HEK293 (cell line): ENCODE results near the gene BRIX1.

Experiments used
- BCL11A ChIP-seq: fragments of 450-650 bp; formaldehyde crosslinking; IDR thresholded peaks from 2 replicates; pipeline ENCODE4 v1.5.1; 2016; ENCODE audit warnings: low read depth, missing biosample characterization, missing genetic modification characterization
- GLIS2 ChIP-seq: fragments of 450-650 bp; formaldehyde crosslinking; IDR thresholded peaks from 2 replicates; pipeline ENCODE4 v1.5.1; 2016; ENCODE audit warnings: missing biosample characterization, missing genetic modification characterization
- KLF16 ChIP-seq: fragments of 450-650 bp; formaldehyde crosslinking; IDR thresholded peaks from 2 replicates; pipeline ENCODE4 v1.5.1; 2017; ENCODE audit warnings: missing biosample characterization, missing genetic modification characterization
- SP2 ChIP-seq: fragments of 450-650 bp; formaldehyde crosslinking; IDR thresholded peaks from 2 replicates; pipeline ENCODE4 v1.5.1; 2016; ENCODE audit warnings: missing biosample characterization, missing genetic modification characterization
- SP7 ChIP-seq: fragments of 450-650 bp; formaldehyde crosslinking; IDR thresholded peaks from 2 replicates; pipeline ENCODE4 v1.5.1; 2016; ENCODE audit warnings: missing biosample characterization, missing genetic modification characterization
- YY1 ChIP-seq: fragments of 450-650 bp; formaldehyde crosslinking; IDR thresholded peaks from 2 replicates; pipeline ENCODE4 v1.5.1; 2018; ENCODE audit warnings: missing biosample characterization, missing genetic modification characterization
- ZBTB48 ChIP-seq: fragments of 450-650 bp; formaldehyde crosslinking; IDR thresholded peaks from 2 replicates; pipeline ENCODE4 v1.5.1; 2016; ENCODE audit warnings: missing biosample characterization, missing genetic modification characterization
- ZEB2 ChIP-seq: fragments of 450-650 bp; formaldehyde crosslinking; IDR thresholded peaks from 2 replicates; pipeline ENCODE4 v1.5.1; 2016; ENCODE audit warnings: missing biosample characterization, missing genetic modification characterization
- ZFP37 ChIP-seq: fragments of 450-650 bp; formaldehyde crosslinking; IDR thresholded peaks from 2 replicates; pipeline ENCODE4 v1.5.1; 2016; ENCODE audit warnings: missing biosample characterization, missing genetic modification characterization
- ZNF24 ChIP-seq: fragments of 450-650 bp; formaldehyde crosslinking; IDR thresholded peaks from 2 replicates; pipeline ENCODE4 v1.5.1; 2016; ENCODE audit warnings: missing biosample characterization, missing genetic modification characterization
- ZNF335 ChIP-seq: fragments of 450-650 bp; formaldehyde crosslinking; conservative IDR thresholded peaks from 2 replicates; pipeline ENCODE4 v1.5.1; 2016; ENCODE audit warnings: missing biosample characterization, missing genetic modification characterization
- ZNF354C ChIP-seq: fragments of 450-650 bp; formaldehyde crosslinking; IDR thresholded peaks from 2 replicates; pipeline ENCODE4 v1.5.1; 2016; ENCODE audit warnings: missing biosample characterization, missing genetic modification characterization, low read depth, borderline replicate concordance
- ZNF626 ChIP-seq: fragments of 450-650 bp; sonication (Bioruptor Pico); formaldehyde crosslinking; IDR thresholded peaks from 2 replicates; pipeline ENCODE4 v1.5.1; 2018; ENCODE audit warnings: missing biosample characterization, missing genetic modification characterization, inconsistent platforms
- ZNF660 ChIP-seq: fragments of 450-650 bp; IDR thresholded peaks from 2 replicates; pipeline ENCODE4 v1.5.1; 2018; ENCODE audit warnings: missing biosample characterization, mild to moderate bottlenecking, missing genetic modification characterization
- ZNF76 ChIP-seq: fragments of 450-650 bp; formaldehyde crosslinking; IDR thresholded peaks from 2 replicates; pipeline ENCODE4; 2016; ENCODE audit warnings: low read depth, missing biosample characterization, missing genetic modification characterization, borderline replicate concordance
- TF ChIP-seq, protein P1 (sequence below): fragments of 450-650 bp; formaldehyde crosslinking; IDR thresholded peaks from 2 replicates; pipeline ENCODE4 v1.5.1; 2016; ENCODE audit warnings: missing biosample characterization, missing genetic modification characterization
- TF ChIP-seq, protein P2 (sequence below): fragments of 450-650 bp; formaldehyde crosslinking; IDR thresholded peaks from 2 replicates; pipeline ENCODE4 v1.5.1; 2016; ENCODE audit warnings: missing biosample characterization, missing genetic modification characterization, borderline replicate concordance
- TF ChIP-seq, protein P3 (sequence below): fragments of 450-650 bp; formaldehyde crosslinking; IDR thresholded peaks from 2 replicates; pipeline ENCODE4 v1.5.1; 2016; ENCODE audit warnings: missing biosample characterization, missing genetic modification characterization
- TF ChIP-seq, protein P4 (sequence below): fragments of 450-650 bp; formaldehyde crosslinking; IDR thresholded peaks from 2 replicates; pipeline ENCODE4 v1.5.1; 2016; ENCODE audit warnings: missing biosample characterization, missing genetic modification characterization
- TF ChIP-seq, protein P5 (sequence below): fragments of 450-650 bp; formaldehyde crosslinking; IDR thresholded peaks from 2 replicates; pipeline ENCODE4 v1.5.1; 2016; ENCODE audit warnings: missing biosample characterization, missing genetic modification characterization
- TF ChIP-seq, protein P6 (sequence below): fragments of 450-650 bp; formaldehyde crosslinking; optimal IDR thresholded peaks from 2 replicates; pipeline ENCODE3; 2016; ENCODE audit warnings: missing biosample characterization, mild to moderate bottlenecking, missing genetic modification characterization

The BRIX1 gene

DNA sequence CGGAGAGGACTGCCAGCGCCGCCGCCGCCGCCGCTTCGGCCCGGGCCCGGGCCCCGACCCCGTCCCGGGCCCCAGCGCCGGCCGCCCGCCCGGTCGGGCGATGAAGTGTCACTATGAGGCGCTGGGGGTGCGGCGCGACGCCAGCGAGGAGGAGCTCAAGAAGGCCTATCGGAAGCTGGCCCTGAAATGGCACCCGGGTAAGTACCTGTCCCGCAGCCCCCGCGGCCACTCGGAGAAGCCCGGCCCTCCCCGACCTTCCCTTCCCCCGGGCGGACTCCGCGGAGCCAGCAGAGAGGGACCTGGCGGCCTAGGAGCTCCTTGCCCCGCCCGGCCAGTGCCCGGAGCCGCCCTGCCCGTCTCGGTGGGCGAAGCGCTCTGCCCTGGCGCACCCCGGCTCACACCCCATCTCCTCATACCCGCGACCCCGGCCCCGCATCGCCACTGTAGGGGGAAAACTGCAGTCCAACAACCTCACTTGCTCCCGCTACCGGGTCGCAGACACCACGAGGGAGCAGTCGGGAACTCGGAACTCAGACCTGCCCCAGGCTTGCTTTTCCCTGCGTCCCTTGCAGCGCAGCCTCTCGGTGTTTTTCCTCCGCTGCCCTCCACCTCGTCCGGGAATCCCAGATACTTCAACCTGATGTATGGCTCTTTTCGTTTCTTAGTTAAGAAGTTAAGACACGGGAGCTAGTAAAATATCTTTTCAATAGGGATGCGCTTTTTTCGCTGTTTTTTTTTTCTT, 14.4 kb downstream of the BRIX1 start (continued):
- TF ChIP-seq, protein P1, sequence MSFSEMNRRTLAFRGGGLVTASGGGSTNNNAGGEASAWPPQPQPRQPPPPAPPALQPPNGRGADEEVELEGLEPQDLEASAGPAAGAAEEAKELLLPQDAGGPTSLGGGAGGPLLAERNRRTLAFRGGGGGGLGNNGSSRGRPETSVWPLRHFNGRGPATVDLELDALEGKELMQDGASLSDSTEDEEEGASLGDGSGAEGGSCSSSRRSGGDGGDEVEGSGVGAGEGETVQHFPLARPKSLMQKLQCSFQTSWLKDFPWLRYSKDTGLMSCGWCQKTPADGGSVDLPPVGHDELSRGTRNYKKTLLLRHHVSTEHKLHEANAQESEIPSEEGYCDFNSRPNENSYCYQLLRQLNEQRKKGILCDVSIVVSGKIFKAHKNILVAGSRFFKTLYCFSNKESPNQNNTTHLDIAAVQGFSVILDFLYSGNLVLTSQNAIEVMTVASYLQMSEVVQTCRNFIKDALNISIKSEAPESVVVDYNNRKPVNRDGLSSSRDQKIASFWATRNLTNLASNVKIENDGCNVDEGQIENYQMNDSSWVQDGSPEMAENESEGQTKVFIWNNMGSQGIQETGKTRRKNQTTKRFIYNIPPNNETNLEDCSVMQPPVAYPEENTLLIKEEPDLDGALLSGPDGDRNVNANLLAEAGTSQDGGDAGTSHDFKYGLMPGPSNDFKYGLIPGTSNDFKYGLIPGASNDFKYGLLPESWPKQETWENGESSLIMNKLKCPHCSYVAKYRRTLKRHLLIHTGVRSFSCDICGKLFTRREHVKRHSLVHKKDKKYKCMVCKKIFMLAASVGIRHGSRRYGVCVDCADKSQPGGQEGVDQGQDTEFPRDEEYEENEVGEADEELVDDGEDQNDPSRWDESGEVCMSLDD (tag by site-specific recombination), result peak; percentile 33; the same call in 1 of the 2 replicates
- TF ChIP-seq ZNF626 (tag by site-specific recombination) (no peak), ZNF24 (tag by site-specific recombination) (0 out of 2 replicates have a peak, but pooled peaks have one; percentile 26), ZNF76 (tag by site-specific recombination) (peak; percentile 93), ZNF335 (tag by site-specific recombination) (peak; percentile 78), BCL11A (peak; percentile 50), ZNF660 (tag by site-specific recombination) (no peak), ZFP37 (tag by site-specific recombination) (peak; percentile 93), SP2 (tag by site-specific recombination) (peak; percentile 68), KLF16 (0 out of 2 replicates have a peak, but pooled peaks have one; percentile 58), SP7 (tag by site-specific recombination) (peak; percentile 55), ZEB2 (peak; percentile 87; the same call in 1 of the 2 replicates), YY1 (tag by site-specific recombination) (0 out of 2 replicates have a peak, but pooled peaks have one; percentile 28), ZNF354C (no peak), ZBTB48 (tag by site-specific recombination) (peak; percentile 90), GLIS2 (peak; percentile 20; the same call in 1 of the 2 replicates)
- TF ChIP-seq, protein P2, sequence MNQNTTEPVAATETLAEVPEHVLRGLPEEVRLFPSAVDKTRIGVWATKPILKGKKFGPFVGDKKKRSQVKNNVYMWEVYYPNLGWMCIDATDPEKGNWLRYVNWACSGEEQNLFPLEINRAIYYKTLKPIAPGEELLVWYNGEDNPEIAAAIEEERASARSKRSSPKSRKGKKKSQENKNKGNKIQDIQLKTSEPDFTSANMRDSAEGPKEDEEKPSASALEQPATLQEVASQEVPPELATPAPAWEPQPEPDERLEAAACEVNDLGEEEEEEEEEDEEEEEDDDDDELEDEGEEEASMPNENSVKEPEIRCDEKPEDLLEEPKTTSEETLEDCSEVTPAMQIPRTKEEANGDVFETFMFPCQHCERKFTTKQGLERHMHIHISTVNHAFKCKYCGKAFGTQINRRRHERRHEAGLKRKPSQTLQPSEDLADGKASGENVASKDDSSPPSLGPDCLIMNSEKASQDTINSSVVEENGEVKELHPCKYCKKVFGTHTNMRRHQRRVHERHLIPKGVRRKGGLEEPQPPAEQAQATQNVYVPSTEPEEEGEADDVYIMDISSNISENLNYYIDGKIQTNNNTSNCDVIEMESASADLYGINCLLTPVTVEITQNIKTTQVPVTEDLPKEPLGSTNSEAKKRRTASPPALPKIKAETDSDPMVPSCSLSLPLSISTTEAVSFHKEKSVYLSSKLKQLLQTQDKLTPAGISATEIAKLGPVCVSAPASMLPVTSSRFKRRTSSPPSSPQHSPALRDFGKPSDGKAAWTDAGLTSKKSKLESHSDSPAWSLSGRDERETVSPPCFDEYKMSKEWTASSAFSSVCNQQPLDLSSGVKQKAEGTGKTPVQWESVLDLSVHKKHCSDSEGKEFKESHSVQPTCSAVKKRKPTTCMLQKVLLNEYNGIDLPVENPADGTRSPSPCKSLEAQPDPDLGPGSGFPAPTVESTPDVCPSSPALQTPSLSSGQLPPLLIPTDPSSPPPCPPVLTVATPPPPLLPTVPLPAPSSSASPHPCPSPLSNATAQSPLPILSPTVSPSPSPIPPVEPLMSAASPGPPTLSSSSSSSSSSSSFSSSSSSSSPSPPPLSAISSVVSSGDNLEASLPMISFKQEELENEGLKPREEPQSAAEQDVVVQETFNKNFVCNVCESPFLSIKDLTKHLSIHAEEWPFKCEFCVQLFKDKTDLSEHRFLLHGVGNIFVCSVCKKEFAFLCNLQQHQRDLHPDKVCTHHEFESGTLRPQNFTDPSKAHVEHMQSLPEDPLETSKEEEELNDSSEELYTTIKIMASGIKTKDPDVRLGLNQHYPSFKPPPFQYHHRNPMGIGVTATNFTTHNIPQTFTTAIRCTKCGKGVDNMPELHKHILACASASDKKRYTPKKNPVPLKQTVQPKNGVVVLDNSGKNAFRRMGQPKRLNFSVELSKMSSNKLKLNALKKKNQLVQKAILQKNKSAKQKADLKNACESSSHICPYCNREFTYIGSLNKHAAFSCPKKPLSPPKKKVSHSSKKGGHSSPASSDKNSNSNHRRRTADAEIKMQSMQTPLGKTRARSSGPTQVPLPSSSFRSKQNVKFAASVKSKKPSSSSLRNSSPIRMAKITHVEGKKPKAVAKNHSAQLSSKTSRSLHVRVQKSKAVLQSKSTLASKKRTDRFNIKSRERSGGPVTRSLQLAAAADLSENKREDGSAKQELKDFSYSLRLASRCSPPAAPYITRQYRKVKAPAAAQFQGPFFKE (tag by site-specific recombination), result 0 out of 2 replicates have a peak, but pooled peaks have one; percentile 79
- TF ChIP-seq, protein P3, sequence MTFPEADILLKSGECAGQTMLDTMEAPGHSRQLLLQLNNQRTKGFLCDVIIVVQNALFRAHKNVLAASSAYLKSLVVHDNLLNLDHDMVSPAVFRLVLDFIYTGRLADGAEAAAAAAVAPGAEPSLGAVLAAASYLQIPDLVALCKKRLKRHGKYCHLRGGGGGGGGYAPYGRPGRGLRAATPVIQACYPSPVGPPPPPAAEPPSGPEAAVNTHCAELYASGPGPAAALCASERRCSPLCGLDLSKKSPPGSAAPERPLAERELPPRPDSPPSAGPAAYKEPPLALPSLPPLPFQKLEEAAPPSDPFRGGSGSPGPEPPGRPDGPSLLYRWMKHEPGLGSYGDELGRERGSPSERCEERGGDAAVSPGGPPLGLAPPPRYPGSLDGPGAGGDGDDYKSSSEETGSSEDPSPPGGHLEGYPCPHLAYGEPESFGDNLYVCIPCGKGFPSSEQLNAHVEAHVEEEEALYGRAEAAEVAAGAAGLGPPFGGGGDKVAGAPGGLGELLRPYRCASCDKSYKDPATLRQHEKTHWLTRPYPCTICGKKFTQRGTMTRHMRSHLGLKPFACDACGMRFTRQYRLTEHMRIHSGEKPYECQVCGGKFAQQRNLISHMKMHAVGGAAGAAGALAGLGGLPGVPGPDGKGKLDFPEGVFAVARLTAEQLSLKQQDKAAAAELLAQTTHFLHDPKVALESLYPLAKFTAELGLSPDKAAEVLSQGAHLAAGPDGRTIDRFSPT (tag by site-specific recombination), result peak; percentile 96
- TF ChIP-seq, protein P4, sequence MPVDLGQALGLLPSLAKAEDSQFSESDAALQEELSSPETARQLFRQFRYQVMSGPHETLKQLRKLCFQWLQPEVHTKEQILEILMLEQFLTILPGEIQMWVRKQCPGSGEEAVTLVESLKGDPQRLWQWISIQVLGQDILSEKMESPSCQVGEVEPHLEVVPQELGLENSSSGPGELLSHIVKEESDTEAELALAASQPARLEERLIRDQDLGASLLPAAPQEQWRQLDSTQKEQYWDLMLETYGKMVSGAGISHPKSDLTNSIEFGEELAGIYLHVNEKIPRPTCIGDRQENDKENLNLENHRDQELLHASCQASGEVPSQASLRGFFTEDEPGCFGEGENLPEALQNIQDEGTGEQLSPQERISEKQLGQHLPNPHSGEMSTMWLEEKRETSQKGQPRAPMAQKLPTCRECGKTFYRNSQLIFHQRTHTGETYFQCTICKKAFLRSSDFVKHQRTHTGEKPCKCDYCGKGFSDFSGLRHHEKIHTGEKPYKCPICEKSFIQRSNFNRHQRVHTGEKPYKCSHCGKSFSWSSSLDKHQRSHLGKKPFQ (tag by site-specific recombination), result no peak
- TF ChIP-seq, protein P5, sequence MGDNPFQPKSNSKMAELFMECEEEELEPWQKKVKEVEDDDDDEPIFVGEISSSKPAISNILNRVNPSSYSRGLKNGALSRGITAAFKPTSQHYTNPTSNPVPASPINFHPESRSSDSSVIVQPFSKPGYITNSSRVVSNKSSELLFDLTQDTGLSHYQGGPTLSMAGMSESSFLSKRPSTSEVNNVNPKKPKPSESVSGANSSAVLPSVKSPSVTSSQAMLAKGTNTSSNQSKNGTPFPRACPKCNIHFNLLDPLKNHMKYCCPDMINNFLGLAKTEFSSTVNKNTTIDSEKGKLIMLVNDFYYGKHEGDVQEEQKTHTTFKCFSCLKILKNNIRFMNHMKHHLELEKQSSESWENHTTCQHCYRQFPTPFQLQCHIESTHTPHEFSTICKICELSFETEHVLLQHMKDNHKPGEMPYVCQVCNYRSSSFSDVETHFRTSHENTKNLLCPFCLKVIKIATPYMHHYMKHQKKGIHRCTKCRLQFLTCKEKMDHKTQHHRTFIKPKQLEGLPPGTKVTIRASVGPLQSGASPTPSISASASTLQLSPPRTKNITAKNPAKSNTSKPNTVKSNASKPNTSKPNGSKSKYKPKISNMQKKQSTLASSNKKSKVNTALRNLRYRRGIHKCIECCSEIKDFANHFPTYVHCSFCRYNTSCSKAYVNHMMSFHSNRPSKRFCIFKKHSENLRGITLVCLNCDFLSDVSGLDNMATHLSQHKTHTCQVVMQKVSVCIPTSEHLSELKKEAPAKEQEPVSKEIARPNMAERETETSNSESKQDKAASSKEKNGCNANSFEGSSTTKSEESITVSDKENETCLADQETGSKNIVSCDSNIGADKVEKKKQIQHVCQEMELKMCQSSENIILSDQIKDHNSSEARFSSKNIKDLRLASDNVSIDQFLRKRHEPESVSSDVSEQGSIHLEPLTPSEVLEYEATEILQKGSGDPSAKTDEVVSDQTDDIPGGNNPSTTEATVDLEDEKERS (tag by site-specific recombination), result no peak
- TF ChIP-seq, protein P6, sequence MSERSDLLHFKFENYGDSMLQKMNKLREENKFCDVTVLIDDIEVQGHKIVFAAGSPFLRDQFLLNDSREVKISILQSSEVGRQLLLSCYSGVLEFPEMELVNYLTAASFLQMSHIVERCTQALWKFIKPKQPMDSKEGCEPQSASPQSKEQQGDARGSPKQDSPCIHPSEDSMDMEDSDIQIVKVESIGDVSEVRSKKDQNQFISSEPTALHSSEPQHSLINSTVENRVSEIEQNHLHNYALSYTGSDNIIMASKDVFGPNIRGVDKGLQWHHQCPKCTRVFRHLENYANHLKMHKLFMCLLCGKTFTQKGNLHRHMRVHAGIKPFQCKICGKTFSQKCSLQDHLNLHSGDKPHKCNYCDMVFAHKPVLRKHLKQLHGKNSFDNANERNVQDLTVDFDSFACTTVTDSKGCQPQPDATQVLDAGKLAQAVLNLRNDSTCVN (tag by site-specific recombination), result peak; percentile 74
